ENCODE measurements around the gene SHC3. TPM values are rescaled to one million over a fixed set of nuclear protein-coding genes. Genes with fewer than 3 reads are reported as not detected.

The SHC3 gene
- total and polyA plus RNA-seq, 9 of the 15 experiments (the other 6 are each of a cell fraction or from before 2014, with no cell fraction given) = not detected

- ATAC-seq (no peak), FAIRE-seq (no peak), DNase-seq (ENCODE audit: extremely low read depth in 1 of 4, low spot score in 3 of 4) (no peak)
- BruUV-seq (replicated peaks) = no TSS peak
- Histone ChIP-seq H3K36me3 (ENCODE audit: control insufficient read depth, insufficient read depth, low read length) (no peaks in the 10 kb centered on the region), H4K20me1 (replicated peaks; ENCODE audit: control insufficient read depth, insufficient read depth, low read length) (no peaks in the 10 kb centered on the region), H3K9me1 (ENCODE audit: control insufficient read depth, insufficient read depth, low read length) (no peaks in the 10 kb centered on the region), H3K9ac (ENCODE audit: insufficient read depth in 1 of 2, low read depth in 2 of 2, low read length in 2 of 2) (no peak overlapping the region), H3K9me3 (replicated peaks; ENCODE audit: control insufficient read depth, insufficient read depth, low read depth, low read length) (no peaks in the 10 kb centered on the region), H3K4me3 (no peak overlapping the region), H3K79me2 (ENCODE audit: control insufficient read depth, insufficient read depth, low read length) (no peaks in the 10 kb centered on the region), H3K27me3 (ENCODE audit: control insufficient read depth in 2 of 2, insufficient read depth in 2 of 2, low read length in 2 of 2) (no peaks in the 10 kb centered on the region; a peak in 1 of 5 replicates), H3K4me2 (ENCODE audit: insufficient read depth, low read length) (no peak overlapping the region), H2AFZ (ENCODE audit: low read depth, low read length) (no peak overlapping the region), H3K27ac (ENCODE audit: extremely low read depth, low read depth, low read length) (no peak overlapping the region), H3K4me1 (replicated peaks in 1 of 2; ENCODE audit: control insufficient read depth in 2 of 2, insufficient read depth in 2 of 2, low read length in 2 of 2) (no peaks in the 10 kb centered on the region)
- POLR2A ChIA-PET = no interaction called here
- TF ChIP-seq CHD4 (IDR thresholded peaks at IDR 0.05; ENCODE audit: insufficient read depth, insufficient replicate concordance, low read depth, low read length, poor library complexity, severe bottlenecking) (no peak), NEUROD1 (IDR thresholded peaks at IDR 0.05; ENCODE audit: borderline replicate concordance, low read depth, low read length, partially characterized antibody) (no peak), SREBF1 (IDR thresholded peaks at IDR 0.05; ENCODE audit: borderline replicate concordance, low read depth, low read length) (no peak), NR4A1 (CRISPR knock-in tag; IDR thresholded peaks at IDR 0.05) (no peak), NR4A1 (tag; IDR thresholded peaks at IDR 0.05) (no peak), MCM7 (IDR thresholded peaks at IDR 0.05) (no peak), U2AF2 (optimal IDR thresholded peaks at IDR 0.05; ENCODE audit: low read depth, low read length) (no peak), RBM17 (IDR thresholded peaks at IDR 0.05; ENCODE audit: borderline replicate concordance, low read depth, low read length) (no peak), NFXL1 (CRISPR knock-in tag; IDR thresholded peaks at IDR 0.05) (no peak), SLC30A9 (CRISPR knock-in tag; IDR thresholded peaks at IDR 0.05) (no peak)
- TF ChIP-seq, protein P1, sequence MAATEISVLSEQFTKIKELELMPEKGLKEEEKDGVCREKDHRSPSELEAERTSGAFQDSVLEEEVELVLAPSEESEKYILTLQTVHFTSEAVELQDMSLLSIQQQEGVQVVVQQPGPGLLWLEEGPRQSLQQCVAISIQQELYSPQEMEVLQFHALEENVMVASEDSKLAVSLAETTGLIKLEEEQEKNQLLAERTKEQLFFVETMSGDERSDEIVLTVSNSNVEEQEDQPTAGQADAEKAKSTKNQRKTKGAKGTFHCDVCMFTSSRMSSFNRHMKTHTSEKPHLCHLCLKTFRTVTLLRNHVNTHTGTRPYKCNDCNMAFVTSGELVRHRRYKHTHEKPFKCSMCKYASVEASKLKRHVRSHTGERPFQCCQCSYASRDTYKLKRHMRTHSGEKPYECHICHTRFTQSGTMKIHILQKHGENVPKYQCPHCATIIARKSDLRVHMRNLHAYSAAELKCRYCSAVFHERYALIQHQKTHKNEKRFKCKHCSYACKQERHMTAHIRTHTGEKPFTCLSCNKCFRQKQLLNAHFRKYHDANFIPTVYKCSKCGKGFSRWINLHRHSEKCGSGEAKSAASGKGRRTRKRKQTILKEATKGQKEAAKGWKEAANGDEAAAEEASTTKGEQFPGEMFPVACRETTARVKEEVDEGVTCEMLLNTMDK (IDR thresholded peaks at IDR 0.05; ENCODE audit: borderline replicate concordance, insufficient read depth, low read depth, low read length, poor library complexity, severe bottlenecking) = no peak
- 14% methylated on average over 2 of the region's 2 CpGs for WGBS (ENCODE audit: insufficient coverage, low coverage, missing lambda C conversion rate)
- in situ Hi-C loops (cut with MboI) (no loop called here), intact Hi-C loops (cut with micrococcal nuclease) (no loop called here)
- CTCF ChIA-PET (ENCODE audit: low intra/inter-chr PET ratio) = no interaction called here
Measured at GRCh38 chr9:88979021-88979420, 199.6 kb downstream of the SHC3 start.
